ENCODE data around the gene USP34. TPM values are rescaled to one million over a fixed set of nuclear protein-coding genes. Genes with fewer than 3 reads are reported as not detected.

Gene USP34
- total and polyA plus RNA-seq, 9 of the 15 experiments (the other 6 are each of a cell fraction or from before 2014, with no cell fraction given), result 19.8 to 108 (median 67.8) TPM

GRCh38 chr2:61387588-61387987 lies 83.3 kb downstream of the USP34 start (continued):
- TF ChIP-seq TCF15 (CRISPR knock-in tag; IDR thresholded peaks at IDR 0.05), result peak; percentile 98
- TF ChIP-seq PHTF2 (CRISPR knock-in tag; IDR thresholded peaks at IDR 0.05), result peak; percentile 96
- TF ChIP-seq SNAPC5 (CRISPR knock-in tag; IDR thresholded peaks at IDR 0.05), result peak; percentile 83
- TF ChIP-seq ZNF79 (CRISPR knock-in tag; IDR thresholded peaks at IDR 0.05; ENCODE audit: low read depth), result peak; percentile 79
- peak; percentile 39; the same call in 1 of the 2 replicates for TF ChIP-seq ZNF785 (CRISPR knock-in tag; IDR thresholded peaks at IDR 0.05)
- 0 out of 2 replicates have a peak, but pooled peaks have one; percentile 61 for TF ChIP-seq HIVEP1 (CRISPR knock-in tag; IDR thresholded peaks at IDR 0.05)
- peak; percentile 94 for TF ChIP-seq ZNF76 (CRISPR knock-in tag; IDR thresholded peaks at IDR 0.05; ENCODE audit: borderline replicate concordance)
- TF ChIP-seq RNF219 (CRISPR knock-in tag; IDR thresholded peaks at IDR 0.05), result peak; percentile 94
- TF ChIP-seq STAT5B (CRISPR knock-in tag; IDR thresholded peaks at IDR 0.05), result peak; percentile 72
- peak in 1 of 3 experiments; percentile 83; a peak in 2 of 6 replicates for TF ChIP-seq ZBTB11 (CRISPR knock-in tag; IDR thresholded peaks at IDR 0.05)
- peak; percentile 62 for TF ChIP-seq GMEB1 (CRISPR knock-in tag; IDR thresholded peaks at IDR 0.05)
- TF ChIP-seq HOXB6 (CRISPR knock-in tag; IDR thresholded peaks at IDR 0.05; ENCODE audit: borderline replicate concordance), result peak; percentile 96
- peak; percentile 48; the same call in 1 of the 2 replicates for TF ChIP-seq ZKSCAN3 (CRISPR knock-in tag; IDR thresholded peaks at IDR 0.05)
- peak; percentile 44; the same call in 1 of the 2 replicates for TF ChIP-seq CGGBP1 (CRISPR knock-in tag; IDR thresholded peaks at IDR 0.05)
- peak; percentile 97 for TF ChIP-seq PPARD (CRISPR knock-in tag; IDR thresholded peaks at IDR 0.05)
- TF ChIP-seq ZNF165 (CRISPR knock-in tag; IDR thresholded peaks at IDR 0.05; ENCODE audit: borderline replicate concordance), result 0 out of 2 replicates have a peak, but pooled peaks have one; percentile 66
- TF ChIP-seq ZNF140 (CRISPR knock-in tag; IDR thresholded peaks at IDR 0.05), result peak; percentile 99
- TF ChIP-seq ZFPM2 (CRISPR knock-in tag; IDR thresholded peaks at IDR 0.05), result peak; percentile 93
- TF ChIP-seq ZNF3 (CRISPR knock-in tag; IDR thresholded peaks at IDR 0.05), result 0 out of 2 replicates have a peak, but pooled peaks have one; percentile 19
- TF ChIP-seq ZNF707 (CRISPR knock-in tag; conservative IDR thresholded peaks at IDR 0.05), result peak; percentile 95
- peak; percentile 94 for TF ChIP-seq GABPB2 (CRISPR knock-in tag; conservative IDR thresholded peaks at IDR 0.05)

Measured in K562 (cell line).